B cell (primary cell): ENCODE measurements around the gene LYSMD3. TPM values are rescaled to one million over a fixed set of nuclear protein-coding genes. Genes with fewer than 3 reads are reported as not detected.
A peak's percentile ranks its signal among the peaks of the same experiment; 100 is the strongest.

Source experiments
- ATAC-seq: fragments of 200-7000 bp; cut with Tn5 transposase; one replicate; pipeline ENCODE4 v1.10.0; 2021; ENCODE audit warnings: low read depth, mild to moderate bottlenecking, moderate number of reproducible peaks, moderate library complexity
- CTCF ChIA-PET: fragments of 350-600 bp; sonication (Branson Sonifier 250); formaldehyde crosslinking; loops from one replicate; lab custom pipeline; 2021; ENCODE audit warnings: antibody characterized with exemption, inconsistent platforms; lab: Charles Lee
- POLR2A ChIA-PET: fragments of 350-600 bp; sonication (Branson Sonifier 250); formaldehyde crosslinking; loops from one replicate; lab custom pipeline; 2021; ENCODE audit warnings: antibody characterized with exemption; lab: Charles Lee
- DNase-seq: peaks from one replicate; pipeline ENCODE4 v3.0.0; 2013
- H2AFZ ChIP-seq: 2 replicates; pipeline ENCODE4 v1.6.1; 2012; ENCODE audit warnings: mild to moderate bottlenecking, low read depth, low read length; ENCODE audit not compliant: insufficient read depth, poor library complexity, severe bottlenecking
- H3K27ac ChIP-seq, 2 donors: 1 replicate in 1 of 2; 2 replicates in 1 of 2; pipeline ENCODE4 v1.5.1; 2012 to 2013; ENCODE audit warnings: low read length in 2 of 2, mild to moderate bottlenecking in 2 of 2, moderate library complexity in 1 of 2
- H3K27me3 ChIP-seq, 4 experiments: fragments of 200-600 bp in 1 of 4; sonication (generic) in 1 of 4; replicated peaks in 1 of 4; 1 replicate in 2 of 4; 2 replicates in 2 of 4; pipeline versions ENCODE4 v1.6.1 to v1.7.0; 2013 to 2016; ENCODE audit warnings: low read length in 3 of 4, mild to moderate bottlenecking in 2 of 4, mixed read lengths in 1 of 4, moderate library complexity in 1 of 4; ENCODE audit not compliant: insufficient read depth in 4 of 4, control insufficient read depth in 3 of 4; ENCODE audit errors: control extremely low read depth in 1 of 4
- H3K36me3 ChIP-seq, 2 experiments: replicated peaks in 1 of 2; 1 replicate in 1 of 2; 2 replicates in 1 of 2; pipeline versions ENCODE4 v1.6.1 to v1.7.1; 2013; ENCODE audit warnings: low read length in 1 of 2; ENCODE audit not compliant: insufficient read depth in 2 of 2, control insufficient read depth in 1 of 2; ENCODE audit errors: control extremely low read depth in 1 of 2, extremely low read depth in 1 of 2
- H3K4me1 ChIP-seq, 2 donors: fragments of 200-600 bp in 1 of 2; sonication (generic) in 1 of 2; 1 replicate in 1 of 2; 2 replicates in 1 of 2; pipeline versions ENCODE4 v1.5.1 to v1.6.1; 2013 to 2017; ENCODE audit warnings: low read length in 2 of 2; ENCODE audit not compliant: control insufficient read depth in 2 of 2, insufficient read depth in 2 of 2
- H3K4me2 ChIP-seq: replicated peaks from 2 replicates; pipeline ENCODE3; 2012; ENCODE audit warnings: mild to moderate bottlenecking, low read depth, low read length; ENCODE audit not compliant: poor library complexity, severe bottlenecking
- H3K4me3 ChIP-seq, 5 experiments: fragments of 200-600 bp in 1 of 5; sonication (generic) in 1 of 5; 1 replicate in 3 of 5; 2 replicates in 2 of 5; pipeline versions ENCODE4 v1.5.1 to v1.7.0; 2011 to 2016; ENCODE audit warnings: low read length in 4 of 5, mild to moderate bottlenecking in 4 of 5, low read depth in 2 of 5, control low read depth in 1 of 5, moderate library complexity in 1 of 5; ENCODE audit not compliant: insufficient read depth in 1 of 5; ENCODE audit errors: control extremely low read depth in 1 of 5, extremely low read depth in 1 of 5
- H3K79me2 ChIP-seq: fragments of 200-600 bp; sonication (generic); one replicate; pipeline ENCODE4 v1.6.0; 2016; ENCODE audit warnings: low read length; ENCODE audit not compliant: control insufficient read depth, insufficient read depth
- H3K9ac ChIP-seq: fragments of 200-600 bp; sonication (generic); 2 replicates; pipeline ENCODE4 v1.6.1; 2017; ENCODE audit warnings: mild to moderate bottlenecking, low read length, moderate library complexity
- H3K9me3 ChIP-seq, 3 donors: one replicate each; pipeline versions ENCODE4 v1.6.1 to v1.7.1; 2013; ENCODE audit warnings: low read length in 2 of 3; ENCODE audit not compliant: control insufficient read depth in 2 of 3, insufficient read depth in 1 of 3; ENCODE audit errors: control extremely low read depth in 1 of 3
- H4K20me1 ChIP-seq: 2 replicates; pipeline ENCODE4 v1.6.0; 2012; ENCODE audit warnings: mild to moderate bottlenecking, low read length; ENCODE audit not compliant: insufficient read depth, control insufficient read depth, poor library complexity, severe bottlenecking
- H3K27ac Mint-ChIP-seq: one replicate; pipeline ENCODE4 v1.8.0; 2021; ENCODE audit warnings: mixed read lengths
- H3K27me3 Mint-ChIP-seq: one replicate; pipeline ENCODE4 v1.8.0; 2021; ENCODE audit warnings: mixed read lengths
- H3K4me1 Mint-ChIP-seq: one replicate; pipeline ENCODE4 v1.8.0; 2021; ENCODE audit warnings: mixed read lengths
- H3K4me3 Mint-ChIP-seq: one replicate; pipeline ENCODE4 v1.8.0; 2021; ENCODE audit warnings: mixed read lengths
- H3K9me3 Mint-ChIP-seq: one replicate; pipeline ENCODE4 v1.8.0; 2022; ENCODE audit warnings: mixed read lengths; ENCODE audit not compliant: insufficient read depth
- CTCF ChIP-seq: fragments of 200-600 bp; IDR thresholded peaks from one replicate; pipeline ENCODE4 v1.8.0; 2022; ENCODE audit warnings: antibody characterized with exemption, mild to moderate bottlenecking
- EZH2 ChIP-seq: IDR thresholded peaks from 2 replicates; pipeline ENCODE4 v1.6.1; 2012; ENCODE audit warnings: borderline replicate concordance, low read depth, mild to moderate bottlenecking, moderate library complexity, low read length; ENCODE audit not compliant: insufficient read depth, poor library complexity, severe bottlenecking
- WGBS: methylation state at CpG from one replicate; pipeline ENCODE4 v1.1.5; 2013; ENCODE audit warnings: missing lambda C conversion rate; ENCODE audit not compliant: insufficient coverage; 5-methylcytosine and 5-hydroxymethylcytosine counted together
- intact Hi-C: fragments of 100-400 bp; cut with micrococcal nuclease; formaldehyde crosslinking; loops from one replicate; pipeline ENCODE4 v1.10.0; 2022
- polyA plus RNA-seq: library from polyadenylated mRNA; depleted of rRNA; stranded (reverse); fragments of >200 nt; gene quantifications from 2 replicates; pipeline ENCODE4 v1.2.3, GENCODE V29; 2012
- total RNA-seq, 2 donors: library from RNA; stranded (reverse); fragments of 120-200 nt in 1 of 2; gene quantifications; 1 replicate in 1 of 2; 2 replicates in 1 of 2; pipeline versions ENCODE4 v1.2.3 to v1.2.4, GENCODE V29; 2013 to 2022

LYSMD3 gene
- total and polyA plus RNA-seq, 2 donors (not counting 1 experiment from before 2014, with no cell fraction given): 6.0 to 25.2 TPM

- H3K27me3 ChIP-seq: peaks cover 0 to 65% (median 31%) of the 10 kb centered on the region in 4 experiments
- H3K27ac Mint-ChIP-seq: no peak overlapping the region
Measured at GRCh38 chr5:90557871-90558270, 28.5 kb upstream of the LYSMD3 start.

GRCh38 chr5:90557391-90557790 is 28.0 kb upstream of the LYSMD3 start:
- WGBS: 47% methylated on average over 6 of the region's 9 CpGs
- Histone ChIP-seq H3K27ac (no peak overlapping the region), H3K27me3 (peaks cover 0 to 61% (median 31%) of the 10 kb centered on the region in 4 experiments), H2AFZ (no peak overlapping the region), H3K4me1 (peaks cover 11 to 14% of the 10 kb centered on the region in 2 donors), H3K79me2 (no peaks in the 10 kb centered on the region), H3K9me3 (peaks cover 0 to 7% (median 3%) of the 10 kb centered on the region in 3 donors), H3K36me3 (no peaks in the 10 kb centered on the region), H3K9ac (no peak overlapping the region), H4K20me1 (no peaks in the 10 kb centered on the region), H3K4me3 (no peak overlapping the region), H3K4me2 (no peak overlapping the region)
- POLR2A ChIA-PET: no interaction called here
- peaks cover 15% of the 10 kb centered on the region for H3K4me1 Mint-ChIP-seq
- ATAC-seq: no peak
- peaks cover 53% of the 10 kb centered on the region for H3K27me3 Mint-ChIP-seq
- DNase-seq: no peak
- no peak for TF ChIP-seq CTCF
- no peak for TF ChIP-seq EZH2
- no peaks in the 10 kb centered on the region for H3K9me3 Mint-ChIP-seq
- no peak overlapping the region for H3K27ac Mint-ChIP-seq
- CTCF ChIA-PET: no interaction called here
- intact Hi-C loops: no loop called here
- no peak overlapping the region for H3K4me3 Mint-ChIP-seq

More at GRCh38 chr5:90557871-90558270, 28.5 kb upstream of the LYSMD3 start:
- H3K9me3 Mint-ChIP-seq: no peaks in the 10 kb centered on the region
- Histone ChIP-seq H3K4me2 (peak overlapping the region; percentile 67), H3K9ac (no peak overlapping the region), H2AFZ (no peak overlapping the region), H3K4me3 (no peak overlapping the region), H3K79me2 (no peaks in the 10 kb centered on the region), H3K27ac (no peak overlapping the region), H4K20me1 (no peaks in the 10 kb centered on the region), H3K9me3 (peaks cover 0 to 7% (median 3%) of the 10 kb centered on the region in 3 donors), H3K36me3 (no peaks in the 10 kb centered on the region), H3K4me1 (peaks cover 11 to 14% of the 10 kb centered on the region in 2 donors)
- DNase-seq (no peak), ATAC-seq (no peak)
- TF ChIP-seq CTCF: no peak
- no peak for TF ChIP-seq EZH2
- peak overlapping the region; percentile 72 for H3K4me3 Mint-ChIP-seq
- peaks cover 15% of the 10 kb centered on the region for H3K4me1 Mint-ChIP-seq
- WGBS: 38% methylated on average over 2 of the region's 3 CpGs
- ChIA-PET POLR2A (no interaction called here), CTCF (no interaction called here)
- peaks cover 54% of the 10 kb centered on the region for H3K27me3 Mint-ChIP-seq
- intact Hi-C loops: no loop called here
